ENCODE results near the gene NOL4L. TPM values are rescaled to one million over a fixed set of nuclear protein-coding genes. Genes with fewer than 3 reads are reported as not detected.

NOL4L gene
- total RNA-seq, 1 donor from 2014 or later: 19.7 TPM

DNA sequence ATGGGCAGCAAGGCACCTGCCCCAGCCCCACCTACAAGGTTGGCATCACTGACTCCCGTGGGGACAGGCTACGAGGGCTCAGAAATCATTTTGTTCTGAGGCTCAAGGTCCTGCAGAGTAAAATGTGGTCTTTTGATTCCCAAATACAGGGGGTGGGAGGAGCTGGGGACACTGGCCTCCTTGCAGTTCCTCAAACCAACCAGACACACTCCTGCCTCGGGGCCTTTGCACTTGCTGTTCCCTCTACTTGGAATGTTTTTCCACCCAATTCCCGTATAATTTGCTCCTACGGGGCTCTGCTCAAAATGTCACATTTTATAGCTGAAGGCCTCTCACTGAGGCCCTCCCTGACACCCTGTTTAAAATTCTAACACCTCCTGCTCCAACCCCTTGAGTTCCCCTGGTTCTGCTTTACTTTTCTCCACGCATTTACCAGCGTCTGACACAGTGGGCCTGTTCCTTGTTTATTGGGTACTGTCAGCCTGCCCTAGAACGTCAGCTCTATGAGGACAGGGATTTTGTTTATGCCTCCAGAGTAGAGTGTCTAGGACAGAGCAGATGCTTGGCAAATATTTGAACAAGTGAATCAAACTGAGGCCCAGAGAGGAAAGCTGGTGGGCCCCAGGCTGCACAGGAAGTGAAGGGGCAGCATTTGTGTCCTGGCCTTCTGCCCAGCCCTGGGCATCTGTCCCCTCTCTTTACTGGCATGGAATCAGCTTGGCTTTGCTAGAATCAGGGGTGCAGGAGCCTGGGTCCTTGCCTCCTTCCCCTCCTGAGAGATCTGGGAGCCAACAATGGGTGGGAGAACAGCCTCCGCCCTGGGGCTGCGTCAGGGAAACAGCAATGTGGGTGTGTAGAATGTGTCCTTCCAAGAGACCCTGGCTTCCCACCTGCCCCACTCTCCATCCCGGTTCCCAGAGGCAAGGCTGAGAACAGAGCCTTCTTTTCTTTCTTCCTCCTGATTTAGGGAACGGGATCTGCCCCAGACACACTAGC, 18.5 kb downstream of the NOL4L start:
- ATAC-seq: no peak
- TF ChIP-seq, protein P1, sequence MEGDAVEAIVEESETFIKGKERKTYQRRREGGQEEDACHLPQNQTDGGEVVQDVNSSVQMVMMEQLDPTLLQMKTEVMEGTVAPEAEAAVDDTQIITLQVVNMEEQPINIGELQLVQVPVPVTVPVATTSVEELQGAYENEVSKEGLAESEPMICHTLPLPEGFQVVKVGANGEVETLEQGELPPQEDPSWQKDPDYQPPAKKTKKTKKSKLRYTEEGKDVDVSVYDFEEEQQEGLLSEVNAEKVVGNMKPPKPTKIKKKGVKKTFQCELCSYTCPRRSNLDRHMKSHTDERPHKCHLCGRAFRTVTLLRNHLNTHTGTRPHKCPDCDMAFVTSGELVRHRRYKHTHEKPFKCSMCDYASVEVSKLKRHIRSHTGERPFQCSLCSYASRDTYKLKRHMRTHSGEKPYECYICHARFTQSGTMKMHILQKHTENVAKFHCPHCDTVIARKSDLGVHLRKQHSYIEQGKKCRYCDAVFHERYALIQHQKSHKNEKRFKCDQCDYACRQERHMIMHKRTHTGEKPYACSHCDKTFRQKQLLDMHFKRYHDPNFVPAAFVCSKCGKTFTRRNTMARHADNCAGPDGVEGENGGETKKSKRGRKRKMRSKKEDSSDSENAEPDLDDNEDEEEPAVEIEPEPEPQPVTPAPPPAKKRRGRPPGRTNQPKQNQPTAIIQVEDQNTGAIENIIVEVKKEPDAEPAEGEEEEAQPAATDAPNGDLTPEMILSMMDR (IDR thresholded peaks at IDR 0.05): no peak
- no peaks in the 10 kb centered on the region for H3K27me3 ChIP-seq
- no peaks in the 10 kb centered on the region for H3K9me3 ChIP-seq
- H3K27ac ChIP-seq: no peak overlapping the region
- no peaks in the 10 kb centered on the region for H3K36me3 ChIP-seq
- intact Hi-C loops (cut with DNase I): no loop called here
- no peak for DNase-seq
- H3K4me3 ChIP-seq: no peak overlapping the region
- no peaks in the 10 kb centered on the region for H3K4me1 ChIP-seq

DNA sequence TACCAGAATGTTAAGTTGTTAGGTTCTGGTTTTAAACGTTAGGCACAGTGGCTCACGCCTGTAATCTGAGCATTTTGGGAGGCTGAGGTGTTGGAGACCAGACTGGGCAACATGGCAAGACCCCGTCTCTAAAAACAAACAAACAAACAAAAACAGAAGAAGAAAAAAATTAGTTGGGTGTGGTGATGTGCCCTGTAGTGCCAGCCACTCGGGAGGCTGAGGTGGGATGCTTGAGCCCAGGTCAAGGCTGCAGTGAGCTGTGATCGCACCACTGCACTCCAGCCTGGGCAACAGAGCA, 19.4 kb downstream of the NOL4L start:
- intact Hi-C loops (cut with DNase I): no loop called here
- Histone ChIP-seq H3K27ac (no peak overlapping the region), H3K9me3 (no peaks in the 10 kb centered on the region), H3K4me1 (no peaks in the 10 kb centered on the region), H3K36me3 (no peaks in the 10 kb centered on the region), H3K27me3 (peaks cover under 1% of the 10 kb centered on the region), H3K4me3 (no peak overlapping the region)
- ATAC-seq (no peak), DNase-seq (no peak)
- TF ChIP-seq, protein P1 (IDR thresholded peaks at IDR 0.05): no peak

DNA sequence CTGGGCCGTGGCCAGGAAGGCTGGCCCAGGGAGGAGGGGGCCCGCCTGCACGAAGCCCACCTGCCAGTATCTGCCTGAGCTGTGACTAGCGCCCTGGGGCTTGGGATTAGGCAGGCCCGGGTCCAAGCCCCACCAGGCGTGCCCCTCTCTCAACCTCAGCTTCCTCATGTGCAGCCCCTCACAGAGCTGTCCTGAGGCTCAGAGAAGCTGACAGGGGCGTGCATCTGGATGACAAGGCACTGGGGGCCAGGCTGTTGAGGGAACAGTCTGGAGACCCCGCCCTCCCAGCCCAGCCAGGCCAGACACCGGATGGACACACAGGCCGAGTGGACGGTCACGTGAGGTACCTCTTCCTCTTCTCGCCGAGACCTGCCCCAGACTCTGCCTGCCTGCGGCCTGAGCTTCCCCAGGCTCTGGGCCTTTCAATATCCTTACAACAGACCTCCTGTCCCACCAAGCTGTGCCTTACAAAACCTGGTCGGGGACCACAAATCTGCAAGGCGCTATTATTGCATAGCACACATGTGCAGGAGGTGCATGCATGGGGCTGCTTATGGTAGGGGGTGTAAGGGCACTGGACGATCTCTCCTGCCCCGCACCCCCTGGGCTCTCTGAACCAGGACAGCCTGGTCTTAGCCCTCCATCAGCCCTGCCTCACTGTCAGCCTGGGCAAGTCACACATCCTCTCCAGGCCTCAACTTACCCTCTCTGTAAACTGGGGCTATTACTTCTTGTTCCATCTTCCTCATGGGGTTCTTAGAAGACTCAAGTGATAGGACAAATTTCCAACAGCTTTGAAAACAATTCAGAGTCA, 20.0 kb downstream of the NOL4L start:
- H3K27ac ChIP-seq: peak overlapping the region; percentile 42
- peak; percentile 83 for ATAC-seq

DNA sequence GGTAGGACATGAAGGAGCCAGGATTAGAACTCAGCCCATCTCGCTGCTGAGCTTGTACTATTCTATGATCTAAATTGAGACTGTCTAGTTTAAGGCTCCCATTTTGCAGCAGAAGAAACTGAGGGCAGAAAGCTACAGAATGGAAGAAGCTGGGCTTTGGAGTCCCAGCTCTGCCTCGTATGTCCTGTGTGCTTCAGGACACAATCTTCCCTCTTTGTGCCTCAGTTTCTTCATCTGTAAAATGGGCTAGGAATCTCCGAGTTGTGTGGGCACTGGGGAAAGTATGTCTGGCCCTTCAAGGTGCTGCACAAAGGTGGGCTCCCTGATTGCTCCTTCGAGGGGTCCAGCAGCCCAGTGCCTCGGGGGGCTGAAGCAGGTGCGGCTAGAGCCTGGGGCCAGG, 20.7 kb downstream of the NOL4L start:
- peaks cover 11% of the 10 kb centered on the region for H3K27me3 ChIP-seq
- intact Hi-C loops (cut with DNase I): no loop called here
- DNase-seq (no peak), ATAC-seq (no peak)
- H3K9me3 ChIP-seq: no peaks in the 10 kb centered on the region
- no peaks in the 10 kb centered on the region for H3K36me3 ChIP-seq
- peak overlapping the region; percentile 42 for H3K27ac ChIP-seq
- TF ChIP-seq, protein P1 (IDR thresholded peaks at IDR 0.05): no peak
- H3K4me1 ChIP-seq: no peaks in the 10 kb centered on the region
- H3K4me3 ChIP-seq: no peak overlapping the region

More for the DNA sequence above, 20.0 kb downstream of the NOL4L start:
- no peak overlapping the region for H3K4me3 ChIP-seq
- no peaks in the 10 kb centered on the region for H3K9me3 ChIP-seq
- intact Hi-C loops (cut with DNase I): no loop called here
- no peaks in the 10 kb centered on the region for H3K36me3 ChIP-seq
- TF ChIP-seq, protein P1 (IDR thresholded peaks at IDR 0.05): no peak
- peaks cover 6% of the 10 kb centered on the region for H3K27me3 ChIP-seq
- no peaks in the 10 kb centered on the region for H3K4me1 ChIP-seq
- DNase-seq: peak; percentile 82

DNA sequence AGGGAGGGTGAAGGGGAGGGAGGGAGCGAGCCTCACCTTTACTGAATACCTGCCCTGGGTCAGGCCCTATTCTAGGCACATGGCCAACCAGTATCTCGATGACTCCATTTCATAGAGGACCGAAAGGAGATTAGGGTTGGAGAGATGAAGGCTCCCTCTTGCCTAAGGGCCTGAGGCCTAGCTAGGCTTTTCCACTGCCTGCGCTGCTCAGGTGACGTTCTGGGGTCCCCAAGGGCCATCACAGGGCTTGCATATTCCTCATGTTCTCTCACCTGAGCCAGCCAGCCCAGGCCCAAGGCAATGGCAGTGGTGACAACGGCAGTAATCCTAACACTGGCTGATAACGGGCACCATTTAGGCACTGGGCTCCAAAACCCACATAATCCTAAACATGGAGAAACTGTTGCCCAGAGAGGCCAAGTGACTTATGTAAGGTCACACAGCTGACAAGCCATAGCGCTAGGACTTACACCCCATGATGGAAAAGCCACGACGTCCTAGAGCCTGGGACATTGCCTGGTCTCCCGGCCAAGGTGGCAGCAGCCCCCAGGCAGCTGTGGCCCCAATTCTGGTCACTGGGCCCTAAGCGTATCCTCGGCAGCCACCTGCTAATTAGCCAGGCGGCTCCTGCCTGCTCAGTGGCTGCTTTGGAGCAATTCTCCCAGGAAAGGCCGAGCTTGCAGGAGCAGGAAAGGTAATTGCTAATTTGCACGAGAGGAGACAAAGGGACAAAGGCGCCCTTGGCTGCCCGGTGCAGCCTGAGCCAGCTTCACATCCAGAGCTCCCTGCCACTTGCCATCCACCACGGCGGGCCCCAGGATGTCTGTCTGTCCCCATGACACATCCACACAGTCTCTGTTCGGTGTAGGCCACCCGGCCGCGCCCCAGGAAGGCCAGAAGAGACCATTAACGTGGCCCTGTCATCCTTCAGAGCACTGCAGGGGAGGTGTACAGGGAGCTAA, 21.5 kb downstream of the NOL4L start:
- Histone ChIP-seq H3K9me3 (no peaks in the 10 kb centered on the region), H3K27me3 (peaks cover 11% of the 10 kb centered on the region), H3K27ac (no peak overlapping the region), H3K36me3 (no peaks in the 10 kb centered on the region), H3K4me3 (no peak overlapping the region), H3K4me1 (no peaks in the 10 kb centered on the region)
- TF ChIP-seq, protein P1 (IDR thresholded peaks at IDR 0.05): no peak
- DNase-seq (no peak), ATAC-seq (no peak)
- intact Hi-C loops (cut with DNase I): no loop called here
